Ovary (tissue), 3 donors: ENCODE measurements around the gene PEX12.

Experiments used
- CTCF ChIP-seq, 3 donors: fragments of 450-650 bp in 2 of 3; fragments of 200-600 bp in 1 of 3; IDR thresholded peaks; one replicate each; pipeline versions ENCODE4 v1.5.1 to v1.8.0; 2016 to 2022; ENCODE audit warnings: antibody characterized with exemption in 3 of 3, mild to moderate bottlenecking in 1 of 3
- EP300 ChIP-seq: sonication (generic); formaldehyde crosslinking; IDR thresholded peaks from one replicate; pipeline ENCODE4 v1.6.1; 2017; ENCODE audit warnings: antibody characterized with exemption
- POLR2A ChIP-seq: fragments of 450-650 bp; IDR thresholded peaks from one replicate; pipeline ENCODE4 v1.6.1; 2017; ENCODE audit warnings: antibody characterized with exemption, mild to moderate bottlenecking, moderate library complexity
- donor health status: DM: no; HTN: no; CAD: no.

GRCh38 chr17:35569405-35569804, 9.0 kb downstream of the PEX12 start:
- TF ChIP-seq CTCF (IDR thresholded peaks at IDR 0.05): no peak
- no peak for TF ChIP-seq POLR2A
- TF ChIP-seq EP300: no peak
